CD4-positive, CD25-positive, alpha-beta regulatory T cell (primary cell): ENCODE results near the gene CAB39. TPM values are rescaled to one million over a fixed set of nuclear protein-coding genes. Genes with fewer than 3 reads are reported as not detected.
A peak's percentile ranks its signal among the peaks of the same experiment; 100 is the strongest.

Experiments
- ATAC-seq, 2 donors: fragments of 150-1000 bp; cut with Tn5 transposase; one replicate each; pipeline ENCODE4 v1.10.0; 2021; ENCODE audit warnings: low read depth in 2 of 2, moderate number of reproducible peaks in 2 of 2, moderate library complexity in 1 of 2
- DNase-seq, 3 donors: peaks; one replicate each; pipeline versions ENCODE4 v3.0.0 to v3.0.0-alpha.2; 2012 to 2022; ENCODE audit warnings: mixed read lengths in 1 of 3
- H3K27ac ChIP-seq: one replicate; pipeline ENCODE4 v1.7.0; 2013; ENCODE audit warnings: mild to moderate bottlenecking, low read length; ENCODE audit not compliant: insufficient read depth, poor library complexity, severe bottlenecking
- H3K27me3 ChIP-seq: one replicate; pipeline ENCODE4 v1.7.0; 2013; ENCODE audit warnings: low read length; ENCODE audit not compliant: control insufficient read depth, insufficient read depth
- H3K36me3 ChIP-seq: one replicate; pipeline ENCODE4 v1.7.0; 2013; ENCODE audit warnings: mild to moderate bottlenecking, low read length, moderate library complexity; ENCODE audit not compliant: control insufficient read depth, insufficient read depth
- H3K4me1 ChIP-seq: 2 replicates; pipeline ENCODE4 v1.7.0; 2013; ENCODE audit warnings: mild to moderate bottlenecking, low read length; ENCODE audit not compliant: insufficient read depth, control insufficient read depth, poor library complexity, severe bottlenecking
- H3K4me3 ChIP-seq: one replicate; pipeline ENCODE4 v1.7.0; 2013; ENCODE audit warnings: low read depth, mild to moderate bottlenecking, low read length, moderate library complexity
- H3K9me3 ChIP-seq, 2 experiments: 1 replicate in 1 of 2; 2 replicates in 1 of 2; pipeline ENCODE4 v1.7.0; 2013; ENCODE audit warnings: low read length in 2 of 2, mild to moderate bottlenecking in 1 of 2, moderate library complexity in 1 of 2; ENCODE audit not compliant: control insufficient read depth in 2 of 2
- H3K27ac Mint-ChIP-seq, 3 donors: one replicate each; pipeline ENCODE4 v1.8.0; 2020 to 2022; ENCODE audit warnings: mild to moderate bottlenecking in 3 of 3, mixed read lengths in 3 of 3, moderate library complexity in 2 of 3
- H3K27me3 Mint-ChIP-seq: one replicate; pipeline ENCODE4 v1.8.0; 2022; ENCODE audit warnings: mild to moderate bottlenecking, mixed read lengths
- H3K36me3 Mint-ChIP-seq: one replicate; pipeline ENCODE4 v1.8.0; 2020; ENCODE audit warnings: mixed read lengths
- H3K4me1 Mint-ChIP-seq, 4 donors: one replicate each; pipeline ENCODE4 v1.8.0; 2020 to 2022; ENCODE audit warnings: mixed read lengths in 4 of 4, mild to moderate bottlenecking in 1 of 4
- H3K4me3 Mint-ChIP-seq, 4 donors: one replicate each; pipeline ENCODE4 v1.8.0; 2020 to 2022; ENCODE audit warnings: mild to moderate bottlenecking in 4 of 4, mixed read lengths in 4 of 4, moderate library complexity in 3 of 4
- H3K9me3 Mint-ChIP-seq, 7 donors: one replicate each; pipeline ENCODE4 v1.8.0; 2020 to 2022; ENCODE audit warnings: mixed read lengths in 7 of 7, mild to moderate bottlenecking in 3 of 7, moderate library complexity in 2 of 7
- polyA plus RNA-seq, 4 donors: library from polyadenylated mRNA; unstranded; fragments of 300-500 nt; fragmentation: Illumina TruSeq; gene quantifications; one replicate each; pipeline ENCODE4 v1.2.3, GENCODE V29; 2021
- total RNA-seq: library from RNA; stranded (reverse); gene quantifications from one replicate; pipeline ENCODE4 v1.2.3, GENCODE V29; 2022

CAB39 gene
- total and polyA plus RNA-seq, 5 donors from 2014 or later = 64.3 to 114 (median 85.8) TPM

GRCh38 chr2:230757476-230757875, 44.8 kb downstream of the CAB39 start:
- Histone ChIP-seq H3K4me3 (no peak overlapping the region), H3K36me3 (peaks cover 29% of the 10 kb centered on the region), H3K9me3 (no peaks in the 10 kb centered on the region), H3K4me1 (peaks cover 34% of the 10 kb centered on the region), H3K27me3 (no peaks in the 10 kb centered on the region), H3K27ac (no peak overlapping the region)
- H3K4me1 Mint-ChIP-seq = peaks cover 40 to 82% (median 72%) of the 10 kb centered on the region in 4 donors
- ATAC-seq = no peak
- peak overlapping the region; percentile 61 to 78 (median 64) for H3K27ac Mint-ChIP-seq
- DNase-seq = no peak
- H3K36me3 Mint-ChIP-seq = peaks cover 30% of the 10 kb centered on the region
- H3K27me3 Mint-ChIP-seq = no peaks in the 10 kb centered on the region
- peaks cover 0 to 2% (median 0%) of the 10 kb centered on the region in 7 donors for H3K9me3 Mint-ChIP-seq
- peak overlapping the region in 2 of 4 donors; percentile 7 to 21 for H3K4me3 Mint-ChIP-seq

GRCh38 chr2:230758566-230759480, 46.2 kb downstream of the CAB39 start:
- Mint-ChIP-seq H3K9me3 (peaks cover 0 to 2% (median 0%) of the 10 kb centered on the region in 7 donors), H3K4me3 (peak overlapping the region in 3 of 4 donors; percentile 17 to 51 (median 23)), H3K4me1 (peaks cover 36 to 74% (median 67%) of the 10 kb centered on the region in 4 donors), H3K36me3 (peaks cover 26% of the 10 kb centered on the region), H3K27me3 (no peaks in the 10 kb centered on the region), H3K27ac (peak overlapping the region; percentile 40 to 82 (median 78))
- ATAC-seq (no peak), DNase-seq (no peak)
- Histone ChIP-seq H3K27me3 (no peaks in the 10 kb centered on the region), H3K4me1 (peaks cover 33% of the 10 kb centered on the region), H3K27ac (no peak overlapping the region), H3K4me3 (no peak overlapping the region), H3K9me3 (no peaks in the 10 kb centered on the region), H3K36me3 (peaks cover 33% of the 10 kb centered on the region)

- H3K27ac Mint-ChIP-seq = peak overlapping the region; percentile 40 to 82 (median 78)
- Histone ChIP-seq H3K27me3 (no peaks in the 10 kb centered on the region), H3K4me3 (no peak overlapping the region), H3K36me3 (peaks cover 38% of the 10 kb centered on the region), H3K4me1 (peaks cover 33% of the 10 kb centered on the region), H3K27ac (no peak overlapping the region), H3K9me3 (no peaks in the 10 kb centered on the region)
- peaks cover 24% of the 10 kb centered on the region for H3K36me3 Mint-ChIP-seq
- H3K9me3 Mint-ChIP-seq = peaks cover 0 to 2% (median 0%) of the 10 kb centered on the region in 7 donors
- ATAC-seq = no peak
- peak overlapping the region in 3 of 4 donors; percentile 4 to 47 (median 22) for H3K4me3 Mint-ChIP-seq
- no peak for DNase-seq
- H3K4me1 Mint-ChIP-seq = peaks cover 36 to 68% (median 65%) of the 10 kb centered on the region in 4 donors
- H3K27me3 Mint-ChIP-seq = no peaks in the 10 kb centered on the region
These were observed 47.0 kb downstream of the CAB39 start for GRCh38 chr2:230759481-230760167.

- H3K4me3 ChIP-seq = no peak overlapping the region
- H3K27me3 ChIP-seq = no peaks in the 10 kb centered on the region
- no peak overlapping the region for H3K27ac ChIP-seq
- peaks cover 19% of the 10 kb centered on the region for H3K4me1 ChIP-seq
- DNase-seq (no peak), ATAC-seq (no peak)
- H3K9me3 Mint-ChIP-seq = no peaks in the 10 kb centered on the region
- peaks cover 34 to 64% (median 58%) of the 10 kb centered on the region in 4 donors for H3K4me1 Mint-ChIP-seq
- peak overlapping the region in 1 of 3 donors; percentile 31 for H3K27ac Mint-ChIP-seq
- H3K27me3 Mint-ChIP-seq = no peaks in the 10 kb centered on the region
- H3K4me3 Mint-ChIP-seq = no peak overlapping the region
- H3K36me3 ChIP-seq = peaks cover 52% of the 10 kb centered on the region
- peaks cover 36% of the 10 kb centered on the region for H3K36me3 Mint-ChIP-seq
- no peaks in the 10 kb centered on the region for H3K9me3 ChIP-seq
These were observed 49.1 kb downstream of the CAB39 start for GRCh38 chr2:230761704-230762103.

- Histone ChIP-seq H3K36me3 (peaks cover 56% of the 10 kb centered on the region), H3K4me1 (peaks cover 22% of the 10 kb centered on the region), H3K4me3 (no peak overlapping the region), H3K27me3 (no peaks in the 10 kb centered on the region), H3K9me3 (no peaks in the 10 kb centered on the region), H3K27ac (no peak overlapping the region)
- no peaks in the 10 kb centered on the region for H3K27me3 Mint-ChIP-seq
- H3K9me3 Mint-ChIP-seq = peaks cover 0 to 3% (median 0%) of the 10 kb centered on the region in 7 donors
- no peak overlapping the region for H3K4me3 Mint-ChIP-seq
- ATAC-seq (peak; percentile 81 to 88), DNase-seq (peak in 2 of 3 donors; percentile 27 to 44)
- peaks cover 43% of the 10 kb centered on the region for H3K36me3 Mint-ChIP-seq
- H3K4me1 Mint-ChIP-seq = peaks cover 41 to 64% (median 59%) of the 10 kb centered on the region in 4 donors
- peak overlapping the region in 2 of 3 donors; percentile 31 to 68 for H3K27ac Mint-ChIP-seq
These were observed 49.8 kb downstream of the CAB39 start for GRCh38 chr2:230762317-230762896.

GRCh38 chr2:230764346-230764745, 51.7 kb downstream of the CAB39 start:
- Histone ChIP-seq H3K27me3 (no peaks in the 10 kb centered on the region), H3K36me3 (peaks cover 60% of the 10 kb centered on the region), H3K4me1 (peaks cover 15% of the 10 kb centered on the region), H3K9me3 (no peaks in the 10 kb centered on the region), H3K27ac (no peak overlapping the region), H3K4me3 (no peak overlapping the region)
- DNase-seq (no peak), ATAC-seq (no peak)
- Mint-ChIP-seq H3K27ac (no peak overlapping the region), H3K36me3 (peaks cover 59% of the 10 kb centered on the region), H3K4me1 (peaks cover 48 to 64% (median 60%) of the 10 kb centered on the region in 4 donors), H3K4me3 (no peak overlapping the region), H3K27me3 (no peaks in the 10 kb centered on the region), H3K9me3 (peaks cover 0 to 3% (median 0%) of the 10 kb centered on the region in 7 donors)

- Mint-ChIP-seq H3K27me3 (no peaks in the 10 kb centered on the region), H3K4me3 (peak overlapping the region in 1 of 4 donors; percentile 23), H3K9me3 (peaks cover 0 to 3% (median 0%) of the 10 kb centered on the region in 7 donors), H3K36me3 (peaks cover 55% of the 10 kb centered on the region), H3K4me1 (peaks cover 49 to 68% (median 58%) of the 10 kb centered on the region in 4 donors), H3K27ac (peak overlapping the region; percentile 7 to 74 (median 60))
- peaks cover 54% of the 10 kb centered on the region for H3K36me3 ChIP-seq
- DNase-seq (no peak), ATAC-seq (no peak)
- no peak overlapping the region for H3K4me3 ChIP-seq
- no peak overlapping the region for H3K27ac ChIP-seq
- peaks cover 26% of the 10 kb centered on the region for H3K4me1 ChIP-seq
- H3K27me3 ChIP-seq = no peaks in the 10 kb centered on the region
- no peaks in the 10 kb centered on the region for H3K9me3 ChIP-seq
These were observed 53.1 kb downstream of the CAB39 start for GRCh38 chr2:230765611-230766300.
